ENCODE data around the gene DNAJC8.
A peak's percentile ranks its signal among the peaks of the same experiment; 100 is the strongest.

The DNAJC8 gene, protein sequence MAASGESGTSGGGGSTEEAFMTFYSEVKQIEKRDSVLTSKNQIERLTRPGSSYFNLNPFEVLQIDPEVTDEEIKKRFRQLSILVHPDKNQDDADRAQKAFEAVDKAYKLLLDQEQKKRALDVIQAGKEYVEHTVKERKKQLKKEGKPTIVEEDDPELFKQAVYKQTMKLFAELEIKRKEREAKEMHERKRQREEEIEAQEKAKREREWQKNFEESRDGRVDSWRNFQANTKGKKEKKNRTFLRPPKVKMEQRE

DNA sequence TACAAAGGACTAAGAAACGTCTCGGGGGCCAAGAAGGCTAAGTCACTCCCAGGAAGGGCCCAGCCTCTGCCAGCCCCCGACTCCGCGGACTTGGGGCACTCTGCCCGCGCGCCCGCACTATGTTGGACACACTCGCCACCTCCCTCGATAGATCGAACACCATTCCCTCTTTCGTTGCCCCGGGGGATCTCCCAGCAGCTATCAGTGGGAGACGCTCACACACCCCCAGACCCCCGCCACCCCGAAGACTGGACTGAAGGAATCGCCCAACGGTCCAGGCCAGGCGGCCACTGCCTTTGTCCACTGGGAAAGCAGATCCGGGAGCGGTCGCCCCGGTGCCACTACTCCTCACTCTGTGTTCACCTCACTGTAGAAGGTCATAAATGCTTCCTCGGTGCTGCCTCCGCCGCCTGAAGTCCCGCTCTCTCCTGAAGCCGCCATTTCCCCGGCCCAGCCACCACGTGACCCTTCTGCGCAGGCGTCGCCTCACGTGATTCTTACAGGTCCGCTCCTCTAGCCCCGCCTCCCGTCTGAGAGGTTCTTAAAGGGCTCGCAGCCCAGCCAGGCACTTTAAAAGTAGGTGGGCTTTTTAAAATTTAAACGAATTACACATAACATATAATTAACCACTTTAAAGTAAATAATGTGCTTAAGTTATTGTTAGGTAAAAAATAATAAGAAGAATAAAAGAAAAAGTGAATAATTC is at the start of gene DNAJC8:
TSS of gene DNAJC8 (minus strand) at position 472 of the 706 bp plus-strand sequence. CDS start at position 441, 31 bp downstream.
- peak; percentile 94 for DNase-seq (ENCODE audit: low spot score)

GRCh38 chr1:28281608-28282425 is 49.0 kb upstream of the DNAJC8 start:
- DNase-seq (ENCODE audit: low spot score) = no peak

- no peak for DNase-seq (ENCODE audit: low spot score)
These were observed 48.1 kb upstream of the DNAJC8 start for GRCh38 chr1:28280977-28281381.

GRCh38 chr1:28280501-28280900 is 47.7 kb upstream of the DNAJC8 start:
- no peak for DNase-seq (ENCODE audit: low spot score)

GRCh38 chr1:28279721-28280120 is 46.9 kb upstream of the DNAJC8 start:
- DNase-seq (ENCODE audit: low spot score) = no peak

DNA sequence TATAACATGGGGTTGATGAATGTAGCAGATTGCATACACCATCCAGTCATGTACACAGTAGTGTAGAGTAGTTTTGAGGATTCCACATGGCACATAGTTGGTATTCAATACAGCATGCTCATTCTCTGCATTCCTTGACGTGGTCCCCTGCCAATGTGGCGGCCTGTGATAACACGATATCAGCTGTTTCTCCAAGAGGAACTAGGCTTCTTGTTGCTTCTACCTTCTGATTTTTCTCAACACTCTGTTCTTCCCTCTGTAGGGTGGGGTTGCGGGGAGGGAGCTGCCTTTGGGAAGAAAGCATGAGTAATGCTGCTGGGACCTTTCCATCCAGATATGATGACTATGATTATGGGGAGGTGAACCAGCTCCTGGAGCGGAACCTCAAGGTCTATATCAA is 45.9 kb upstream of the DNAJC8 start:
- no peak for DNase-seq (ENCODE audit: low spot score)

- DNase-seq (ENCODE audit: low spot score) = no peak
These were observed 40.5 kb upstream of the DNAJC8 start for GRCh38 chr1:28273216-28273860.

DNA sequence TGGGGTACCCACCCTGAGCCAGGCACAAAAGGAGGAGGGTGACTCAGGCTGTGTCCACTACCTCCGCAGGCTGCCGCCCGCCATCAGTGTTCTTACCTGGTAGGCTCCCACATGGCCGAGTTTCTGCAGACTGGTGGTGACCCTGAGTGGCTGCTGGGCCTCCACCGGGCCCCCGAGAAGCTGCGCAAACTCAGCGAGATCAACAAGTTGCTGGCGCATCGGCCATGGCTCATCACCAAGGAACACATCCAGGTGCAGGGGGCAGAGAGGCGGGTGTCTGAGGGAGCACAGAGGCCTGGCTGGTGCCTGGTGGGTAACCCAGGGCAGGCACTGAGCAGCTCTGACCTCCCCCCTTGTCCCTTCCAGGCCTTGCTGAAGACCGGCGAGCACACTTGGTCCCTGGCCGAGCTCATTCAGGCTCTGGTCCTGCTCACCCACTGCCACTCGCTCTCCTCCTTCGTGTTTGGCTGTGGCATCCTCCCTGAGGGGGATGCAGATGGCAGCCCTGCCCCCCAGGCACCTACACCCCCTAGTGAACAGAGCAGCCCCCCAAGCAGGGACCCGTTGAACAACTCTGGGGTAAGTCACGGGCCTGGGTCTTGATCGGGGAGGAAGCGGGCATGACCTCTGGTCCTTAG is 39.5 kb upstream of the DNAJC8 start:
- DNase-seq (ENCODE audit: low spot score) = no peak

DNA sequence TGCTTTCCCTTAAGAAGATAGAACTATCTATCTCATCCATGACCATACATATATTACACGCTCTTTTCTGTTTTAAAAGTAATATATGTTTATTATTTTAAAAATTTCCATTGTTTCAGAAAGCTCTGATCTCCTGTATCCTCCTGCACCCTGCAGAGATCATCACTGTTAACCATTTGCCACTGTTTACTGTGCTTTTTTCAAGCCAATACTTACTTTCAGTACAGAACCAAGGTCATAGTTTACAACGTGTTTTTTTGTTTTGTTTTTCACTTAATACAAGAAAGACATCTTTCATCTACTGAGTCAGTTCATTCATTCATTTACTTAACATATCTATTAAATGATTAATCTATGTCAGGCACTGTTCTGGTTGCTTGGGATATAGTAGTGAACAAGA is 36.7 kb upstream of the DNAJC8 start:
- DNase-seq (ENCODE audit: low spot score) = no peak

DNA sequence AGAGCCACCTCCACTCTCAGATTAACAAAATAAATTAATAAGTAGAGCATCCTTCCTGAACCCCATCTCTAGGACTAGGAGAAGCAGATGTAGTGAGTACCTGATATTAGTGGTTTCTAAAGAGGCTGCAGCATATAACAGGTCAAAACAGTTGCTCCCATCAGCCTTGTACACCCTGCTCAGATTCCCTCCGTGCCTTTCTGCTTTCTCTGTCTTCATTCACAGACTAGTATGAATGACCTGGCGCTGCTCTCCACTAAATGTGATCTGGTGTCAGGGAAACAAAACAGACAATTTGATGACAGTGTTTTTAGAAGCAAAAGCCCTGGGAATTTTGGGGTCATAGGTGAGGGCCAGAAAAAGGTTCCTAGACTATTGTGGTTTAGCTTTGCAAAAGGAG is 34.8 kb upstream of the DNAJC8 start:
- DNase-seq (ENCODE audit: low spot score) = no peak

DNA sequence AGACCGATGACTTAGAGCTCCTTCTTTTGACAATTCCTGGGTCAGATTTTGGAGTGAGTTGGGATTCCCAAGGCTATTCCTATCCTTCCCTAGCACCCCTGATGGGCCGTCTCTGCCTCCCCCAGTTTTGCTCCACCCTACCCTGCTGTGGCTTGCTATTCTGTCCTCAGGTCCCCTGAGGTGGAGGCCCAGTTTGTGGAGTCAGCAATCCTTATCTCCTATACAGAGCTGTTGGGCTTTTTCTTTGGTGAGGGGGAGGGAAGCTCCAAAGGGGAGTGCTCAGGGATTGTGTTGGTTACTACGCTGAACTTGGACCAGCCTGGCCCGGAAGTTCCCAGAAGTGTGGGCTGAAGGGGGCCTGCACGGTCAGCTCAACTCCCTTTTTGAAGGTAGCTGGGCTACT is 34.1 kb upstream of the DNAJC8 start:
- DNase-seq (ENCODE audit: low spot score) = no peak

- no peak for DNase-seq (ENCODE audit: low spot score)
These were observed 32.7 kb upstream of the DNAJC8 start for GRCh38 chr1:28265577-28265976.

GRCh38 chr1:28264897-28265296 is 32.1 kb upstream of the DNAJC8 start:
- no peak for DNase-seq (ENCODE audit: low spot score)

DNA sequence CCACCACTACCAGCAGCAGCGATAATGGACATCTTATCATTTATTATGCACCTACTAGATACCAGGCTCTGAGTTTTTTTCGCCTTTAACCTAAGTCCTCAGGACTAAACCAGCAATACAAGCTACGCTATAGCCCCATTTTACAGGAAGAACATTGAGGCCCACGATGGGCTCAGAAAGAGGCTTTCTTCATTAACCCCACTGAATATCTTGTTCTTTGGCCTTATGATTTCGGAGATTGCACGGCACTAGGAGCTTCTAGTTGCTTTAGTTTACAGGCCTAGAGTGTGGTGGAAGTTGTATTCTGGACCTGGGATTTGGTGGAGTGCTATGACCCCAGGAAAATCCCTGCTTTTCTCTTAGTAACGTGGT is 28.0 kb upstream of the DNAJC8 start:
- DNase-seq (ENCODE audit: low spot score) = no peak

DNA sequence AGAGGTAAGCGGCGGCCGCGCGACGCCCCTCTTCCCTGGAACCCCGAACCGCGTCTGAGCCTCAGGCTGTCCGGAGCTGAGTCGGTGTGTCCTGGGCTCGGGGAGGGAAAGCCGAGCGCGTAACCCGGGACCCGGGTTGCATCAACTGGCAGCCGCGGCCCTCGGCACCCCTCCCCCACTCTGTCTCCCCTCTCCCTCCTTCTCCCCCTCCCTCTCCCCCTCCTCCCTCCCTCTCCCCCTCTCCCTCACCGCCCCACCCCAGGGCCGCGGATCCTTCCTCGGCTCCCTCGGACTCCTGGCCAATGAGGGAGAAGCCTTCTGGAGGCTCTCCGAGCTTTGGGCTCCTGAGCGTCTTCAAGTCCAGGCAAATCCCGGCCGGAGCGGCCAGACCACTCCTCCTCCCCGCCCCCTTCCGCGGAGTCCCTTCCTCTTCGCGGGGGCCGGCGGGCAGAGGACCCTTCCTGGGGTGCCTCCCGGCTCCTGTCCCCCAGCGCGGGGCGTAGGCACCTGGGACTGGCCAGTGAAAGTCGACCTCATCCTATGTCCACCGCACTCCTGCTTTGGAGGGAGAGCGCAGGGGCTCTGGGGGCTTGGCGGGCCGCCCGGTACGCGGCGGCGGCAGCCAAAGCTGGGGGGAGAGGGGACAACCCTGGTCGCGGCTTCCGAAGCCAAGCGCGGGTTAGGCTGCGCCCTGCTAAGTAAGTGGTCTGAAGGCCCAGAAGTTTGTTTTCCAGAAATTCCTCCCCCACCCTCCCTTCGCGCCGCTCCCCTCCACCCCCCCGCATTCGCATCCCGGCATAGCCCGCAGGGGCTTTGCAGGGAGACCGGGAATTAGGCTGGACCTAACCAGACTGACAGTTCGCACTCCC is 27.3 kb upstream of the DNAJC8 start:
- peak; percentile 93 for DNase-seq (ENCODE audit: low spot score)

GRCh38 chr1:28259252-28259933 is 26.6 kb upstream of the DNAJC8 start, which contains the start of gene SESN2:
Gene SESN2 (plus strand): TSS chr1:28259518. CDS start chr1:28259848, 330 bp downstream.
- peak; percentile 99 for DNase-seq (ENCODE audit: low spot score)

- no peak for DNase-seq (ENCODE audit: low spot score)
These were observed 25.9 kb upstream of the DNAJC8 start for GRCh38 chr1:28258628-28259251.

DNA sequence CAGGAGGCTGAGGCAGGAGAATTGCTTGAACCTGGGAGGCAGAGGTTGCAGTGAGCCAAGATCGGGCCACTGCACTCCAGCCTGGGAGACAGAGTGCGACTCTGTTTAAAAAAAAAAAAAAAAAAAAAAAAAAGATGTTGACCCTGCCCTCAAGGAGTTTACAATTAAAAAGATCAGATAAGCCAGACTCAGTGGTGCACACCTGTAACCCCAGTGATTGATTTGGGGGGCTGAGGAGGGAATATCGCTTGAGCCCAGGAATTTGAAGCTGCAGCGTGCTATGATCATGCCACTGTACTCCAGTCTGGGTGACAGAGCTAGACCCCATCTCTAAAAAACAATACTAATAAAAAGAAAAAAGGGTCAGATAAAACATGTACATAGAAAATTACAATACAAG is 24.9 kb upstream of the DNAJC8 start:
- no peak for DNase-seq (ENCODE audit: low spot score)

DNA sequence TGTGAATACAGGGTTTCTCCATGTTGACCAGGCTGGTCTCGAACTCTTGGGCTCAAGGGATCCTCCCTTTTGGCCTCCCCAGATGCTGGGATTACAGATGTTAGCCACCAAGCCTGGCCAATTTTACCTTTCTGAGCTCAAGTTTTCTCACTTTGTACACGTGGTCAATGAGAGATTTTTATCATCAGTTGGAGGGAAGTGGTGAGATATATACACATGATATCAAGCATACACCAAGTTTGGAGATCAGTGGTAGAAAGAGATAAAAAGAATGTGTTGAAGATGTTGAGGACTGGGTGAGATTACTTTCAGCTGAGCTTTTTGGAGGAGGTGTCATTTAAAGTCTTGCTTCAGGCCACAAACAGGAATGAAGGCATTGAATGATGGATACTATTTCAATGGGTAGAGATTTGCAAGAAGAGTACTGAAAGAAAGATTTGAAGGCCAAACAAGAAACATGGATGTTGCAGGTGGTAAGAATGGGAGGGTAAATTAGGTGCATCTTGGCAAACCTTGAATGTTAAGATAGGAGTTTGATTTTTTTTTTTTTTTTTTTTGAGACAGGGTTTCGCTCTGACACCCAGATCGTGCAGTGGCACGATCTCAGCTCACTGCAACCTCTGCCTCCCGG is 23.5 kb upstream of the DNAJC8 start:
- DNase-seq (ENCODE audit: low spot score) = no peak
